Mesenchymal stem cell (in vitro differentiated cells and primary cell): Measurements from ENCODE around the gene MCEE.
A peak's percentile ranks its signal among the peaks of the same experiment; 100 is the strongest.
"Not testable (repeated sequence)": the region's sequence is repeated elsewhere in the genome, so short reads cannot be mapped to it uniquely, and the experiment has no call there.

Experiments used
- DNase-seq: peaks from one replicate; pipeline ENCODE4 v3.0.0-alpha.2; 2013
- H2AFZ ChIP-seq: one replicate; pipeline ENCODE4 v1.6.1; 2013; ENCODE audit warnings: low read depth, mild to moderate bottlenecking, control low read depth, inconsistent platforms, low read length, moderate library complexity
- H2AK5ac ChIP-seq: 2 replicates; pipeline ENCODE4 v1.6.1; 2013; ENCODE audit warnings: low read length, moderate library complexity, mild to moderate bottlenecking, inconsistent platforms; ENCODE audit not compliant: severe bottlenecking
- H2BK120ac ChIP-seq: one replicate; pipeline ENCODE4 v1.6.1; 2013; ENCODE audit warnings: low read depth, mild to moderate bottlenecking, inconsistent platforms, low read length, moderate library complexity
- H2BK12ac ChIP-seq, 2 experiments: one replicate each; pipeline ENCODE4 v1.6.1; 2013; ENCODE audit warnings: inconsistent platforms in 2 of 2, low read length in 2 of 2, mild to moderate bottlenecking in 2 of 2, moderate library complexity in 2 of 2, control low read depth in 1 of 2
- H2BK15ac ChIP-seq: one replicate; pipeline ENCODE4 v1.6.1; 2013; ENCODE audit warnings: mild to moderate bottlenecking, low read depth, inconsistent platforms; ENCODE audit not compliant: poor library complexity, severe bottlenecking
- H2BK5ac ChIP-seq: 2 replicates; pipeline ENCODE4 v1.6.1; 2013; ENCODE audit warnings: low read depth, mild to moderate bottlenecking, low read length, control low read depth, inconsistent platforms; ENCODE audit not compliant: poor library complexity, severe bottlenecking
- H3K14ac ChIP-seq, 2 experiments: one replicate each; pipeline ENCODE4 v1.6.1; 2013; ENCODE audit warnings: inconsistent platforms in 2 of 2, low read length in 2 of 2, control low read depth in 1 of 2, mild to moderate bottlenecking in 1 of 2, moderate library complexity in 1 of 2
- H3K18ac ChIP-seq, 2 experiments: one replicate each; pipeline ENCODE4 v1.6.1; 2013; ENCODE audit warnings: inconsistent platforms in 2 of 2, low read length in 2 of 2, control low read depth in 1 of 2, low read depth in 1 of 2, mild to moderate bottlenecking in 1 of 2
- H3K23ac ChIP-seq, 2 experiments: one replicate each; pipeline ENCODE4 v1.6.1; 2013; ENCODE audit warnings: inconsistent platforms in 2 of 2, low read length in 2 of 2, mild to moderate bottlenecking in 2 of 2, moderate library complexity in 2 of 2, control low read depth in 1 of 2
- H3K27ac ChIP-seq: 2 replicates; pipeline ENCODE4 v1.5.1; 2013; ENCODE audit warnings: mild to moderate bottlenecking, moderate library complexity, low read length, control low read depth, inconsistent platforms; ENCODE audit not compliant: poor library complexity, severe bottlenecking
- H3K27me3 ChIP-seq, 2 experiments: 2 replicates each; pipeline versions ENCODE4 v1.6.1 to v1.7.0; 2013; ENCODE audit warnings: low read length in 2 of 2, mild to moderate bottlenecking in 2 of 2, moderate library complexity in 2 of 2, control low read depth in 1 of 2, inconsistent platforms in 1 of 2; ENCODE audit not compliant: control insufficient read depth in 1 of 2, insufficient read depth in 1 of 2
- H3K36me3 ChIP-seq, 2 experiments: 2 replicates each; pipeline versions ENCODE4 v1.6.1 to v1.7.0; 2013; ENCODE audit warnings: low read length in 2 of 2, control low read depth in 1 of 2, inconsistent platforms in 1 of 2, low read depth in 1 of 2, mild to moderate bottlenecking in 1 of 2; ENCODE audit not compliant: insufficient read depth in 2 of 2, control insufficient read depth in 1 of 2
- H3K4ac ChIP-seq, 2 experiments: one replicate each; pipeline ENCODE4 v1.6.1; 2013; ENCODE audit warnings: inconsistent platforms in 2 of 2, low read length in 2 of 2, mild to moderate bottlenecking in 2 of 2, moderate library complexity in 2 of 2, control low read depth in 1 of 2, low read depth in 1 of 2
- H3K4me1 ChIP-seq: 2 replicates; pipeline ENCODE4 v1.6.1; 2013; ENCODE audit warnings: low read depth, low read length, control low read depth; ENCODE audit not compliant: control insufficient read depth, insufficient read depth
- H3K4me2 ChIP-seq: 2 replicates; pipeline ENCODE4 v1.6.1; 2013; ENCODE audit warnings: low read length, mild to moderate bottlenecking, inconsistent platforms; ENCODE audit not compliant: poor library complexity, severe bottlenecking
- H3K4me3 ChIP-seq, 2 experiments: 2 replicates each; pipeline versions ENCODE4 v1.5.1 to v1.7.0; 2013; ENCODE audit warnings: low read length in 2 of 2, mild to moderate bottlenecking in 2 of 2, control low read depth in 1 of 2, low read depth in 1 of 2; ENCODE audit not compliant: insufficient read depth in 1 of 2
- H3K79me1 ChIP-seq: replicated peaks from 2 replicates; pipeline ENCODE4 v1.6.1; 2013; ENCODE audit warnings: mild to moderate bottlenecking, control low read depth, low read length, inconsistent platforms; ENCODE audit not compliant: poor library complexity, severe bottlenecking
- H3K9ac ChIP-seq: 2 replicates; pipeline ENCODE4 v1.7.0; 2013; ENCODE audit warnings: mild to moderate bottlenecking, low read length, moderate library complexity
- H3K9me3 ChIP-seq: 2 replicates; pipeline ENCODE4 v1.7.0; 2013; ENCODE audit warnings: mild to moderate bottlenecking, low read length; ENCODE audit not compliant: control insufficient read depth
- H4K8ac ChIP-seq: one replicate; pipeline ENCODE4 v1.6.1; 2013; ENCODE audit warnings: inconsistent platforms, mild to moderate bottlenecking, low read length, moderate library complexity
- H4K91ac ChIP-seq: one replicate; pipeline ENCODE4 v1.6.1; 2013; ENCODE audit warnings: mild to moderate bottlenecking, low read length, inconsistent platforms
- WGBS: methylation state at CpG from one replicate; pipeline ENCODE4 v1.1.7; 2013; ENCODE audit warnings: mixed read lengths; 5-methylcytosine and 5-hydroxymethylcytosine counted together

Gene MCEE

GRCh38 chr2:71113843-71114242, 16.2 kb downstream of the MCEE start:
- H3K79me1 ChIP-seq, result peaks cover 5% of the 10 kb centered on the region
- no peak overlapping the region for H3K23ac ChIP-seq
- no peak overlapping the region for H3K18ac ChIP-seq
- H3K4ac ChIP-seq, result no peak overlapping the region
- H3K4me2 ChIP-seq, result no peak overlapping the region
- no peak overlapping the region for H2BK5ac ChIP-seq
- no peak overlapping the region for H3K4me3 ChIP-seq
- H3K9ac ChIP-seq, result no peak overlapping the region
- H4K8ac ChIP-seq, result no peak overlapping the region
- H4K91ac ChIP-seq, result no peak overlapping the region
- H3K9me3 ChIP-seq, result no peaks in the 10 kb centered on the region
- H2BK15ac ChIP-seq, result no peak overlapping the region
- no peak overlapping the region for H2BK120ac ChIP-seq
- H2BK12ac ChIP-seq, result no peak overlapping the region
- 95% methylated on average over 1 of the region's 1 CpG for WGBS
- no peak overlapping the region for H3K27ac ChIP-seq
- no peak overlapping the region for H2AK5ac ChIP-seq
- H3K27me3 ChIP-seq, result no peaks in the 10 kb centered on the region
- H3K14ac ChIP-seq, result no peak overlapping the region
- peaks cover 19 to 75% of the 10 kb centered on the region in 2 experiments for H3K36me3 ChIP-seq
- no peak overlapping the region for H2AFZ ChIP-seq
- DNase-seq, result no peak
- H3K4me1 ChIP-seq, result no peaks in the 10 kb centered on the region

GRCh38 chr2:71108091-71108490, 21.9 kb downstream of the MCEE start:
- Histone ChIP-seq H3K4me3 (no peak overlapping the region), H4K8ac (no peak overlapping the region), H3K4me2 (no peak overlapping the region), H2AFZ (no peak overlapping the region), H2BK5ac (no peak overlapping the region), H3K18ac (no peak overlapping the region), H2AK5ac (no peak overlapping the region), H3K79me1 (no peaks in the 10 kb centered on the region), H3K36me3 (peaks cover 0 to 37% of the 10 kb centered on the region in 2 experiments), H3K27me3 (no peaks in the 10 kb centered on the region), H3K23ac (no peak overlapping the region), H3K4ac (no peak overlapping the region), H3K14ac (no peak overlapping the region), H4K91ac (no peak overlapping the region), H2BK120ac (no peak overlapping the region), H2BK12ac (no peak overlapping the region), H3K4me1 (no peaks in the 10 kb centered on the region), H3K9me3 (peaks cover 5% of the 10 kb centered on the region), H3K9ac (no peak overlapping the region), H2BK15ac (no peak overlapping the region), H3K27ac (no peak overlapping the region)
- no peak for DNase-seq
- WGBS, result no CpG with 5 or more reads among the region's 2 CpGs

- not testable (repeated sequence) for H2BK12ac ChIP-seq, H3K14ac ChIP-seq, H3K27ac ChIP-seq, H3K4me3 ChIP-seq, DNase-seq, H3K4me1 ChIP-seq, H4K8ac ChIP-seq, H3K79me1 ChIP-seq, H2AFZ ChIP-seq, H2AK5ac ChIP-seq, H3K4ac ChIP-seq, H3K23ac ChIP-seq, H3K9ac ChIP-seq, H3K4me2 ChIP-seq, H2BK5ac ChIP-seq, H3K9me3 ChIP-seq, H3K18ac ChIP-seq, H4K91ac ChIP-seq, H2BK120ac ChIP-seq, H2BK15ac ChIP-seq, H3K27me3 ChIP-seq
- H3K36me3 ChIP-seq, result peaks cover 0 to 27% of the 10 kb centered on the region in 2 experiments
- WGBS, result 93% methylated on average over 5 of the region's 6 CpGs
Measured at GRCh38 chr2:71106463-71106862, 23.6 kb downstream of the MCEE start.

GRCh38 chr2:71103809-71104208, 26.2 kb downstream of the MCEE start:
- H3K4me2 ChIP-seq, result no peak overlapping the region
- peaks cover 0 to 7% of the 10 kb centered on the region in 2 experiments for H3K36me3 ChIP-seq
- no peak overlapping the region for H3K23ac ChIP-seq
- no peak overlapping the region for H3K14ac ChIP-seq
- no peak overlapping the region for H2AFZ ChIP-seq
- no peak overlapping the region for H2BK15ac ChIP-seq
- no peak for DNase-seq
- no peak overlapping the region for H4K8ac ChIP-seq
- H3K9me3 ChIP-seq, result peaks cover 5% of the 10 kb centered on the region
- no peak overlapping the region for H3K27ac ChIP-seq
- no peak overlapping the region for H2BK5ac ChIP-seq
- no peak overlapping the region for H3K18ac ChIP-seq
- H2BK12ac ChIP-seq, result no peak overlapping the region
- 92% methylated on average over 4 of the region's 5 CpGs for WGBS
- no peaks in the 10 kb centered on the region for H3K27me3 ChIP-seq
- no peak overlapping the region for H3K4ac ChIP-seq
- H3K9ac ChIP-seq, result no peak overlapping the region
- peak overlapping the region; percentile 52 for H4K91ac ChIP-seq
- no peak overlapping the region for H2BK120ac ChIP-seq
- H3K4me1 ChIP-seq, result no peaks in the 10 kb centered on the region
- H3K4me3 ChIP-seq, result no peak overlapping the region
- no peak overlapping the region for H2AK5ac ChIP-seq
- H3K79me1 ChIP-seq, result no peaks in the 10 kb centered on the region
